Stimulated activated naive CD8-positive, alpha-beta T cell treated with anti-CD3 and anti-CD28 coated beads, Interleukin-15, Interleukin-2, amounts not matched to agents 100 ng/mL and 50 ng/mL, for 24 hours (primary cell): Measurements from ENCODE around the gene HSD17B12.
"Not testable (repeated sequence)": the region's sequence is repeated elsewhere in the genome, so short reads cannot be mapped to it uniquely, and the experiment has no call there.

ENCODE experiments used
- H3K27ac Mint-ChIP-seq: one replicate; pipeline ENCODE4 v1.8.0; 2021; ENCODE audit warnings: mild to moderate bottlenecking, mixed read lengths
- H3K27me3 Mint-ChIP-seq: one replicate; pipeline ENCODE4 v1.8.0; 2021; ENCODE audit warnings: mixed read lengths
- H3K36me3 Mint-ChIP-seq: one replicate; pipeline ENCODE4 v1.8.0; 2021; ENCODE audit warnings: low read depth, mixed read lengths
- H3K4me1 Mint-ChIP-seq: one replicate; pipeline ENCODE4 v1.8.0; 2021; ENCODE audit warnings: low read depth, mixed read lengths
- H3K4me3 Mint-ChIP-seq: one replicate; pipeline ENCODE4 v1.8.0; 2021; ENCODE audit warnings: mild to moderate bottlenecking, mixed read lengths
- H3K9me3 Mint-ChIP-seq: one replicate; pipeline ENCODE4 v1.8.0; 2021; ENCODE audit warnings: mixed read lengths

HSD17B12 gene

DNA sequence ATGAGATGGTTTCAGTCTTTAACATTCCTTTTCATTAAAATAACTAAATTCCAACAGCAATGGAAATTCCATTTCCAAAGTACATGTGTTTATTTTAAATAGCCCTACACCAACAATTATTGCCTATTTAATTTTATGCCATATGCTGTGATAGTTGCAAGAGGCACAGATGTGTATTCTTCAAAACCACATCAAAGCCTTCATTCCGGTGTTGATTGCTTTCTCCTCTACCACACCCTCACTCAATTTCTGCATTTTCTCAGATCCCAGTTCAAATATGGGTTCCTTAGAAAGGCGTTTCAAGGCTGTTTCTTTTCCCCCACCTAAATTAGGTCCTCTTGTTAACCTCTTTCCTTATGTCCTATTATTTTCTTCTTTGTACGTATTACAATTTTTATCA is 6.0 kb upstream of the HSD17B12 start:
- H3K36me3 Mint-ChIP-seq, result no peaks in the 10 kb centered on the region
- no peaks in the 10 kb centered on the region for H3K9me3 Mint-ChIP-seq
- no peak overlapping the region for H3K27ac Mint-ChIP-seq
- H3K4me1 Mint-ChIP-seq, result no peaks in the 10 kb centered on the region
- peaks cover 25% of the 10 kb centered on the region for H3K27me3 Mint-ChIP-seq
- H3K4me3 Mint-ChIP-seq, result no peak overlapping the region

DNA sequence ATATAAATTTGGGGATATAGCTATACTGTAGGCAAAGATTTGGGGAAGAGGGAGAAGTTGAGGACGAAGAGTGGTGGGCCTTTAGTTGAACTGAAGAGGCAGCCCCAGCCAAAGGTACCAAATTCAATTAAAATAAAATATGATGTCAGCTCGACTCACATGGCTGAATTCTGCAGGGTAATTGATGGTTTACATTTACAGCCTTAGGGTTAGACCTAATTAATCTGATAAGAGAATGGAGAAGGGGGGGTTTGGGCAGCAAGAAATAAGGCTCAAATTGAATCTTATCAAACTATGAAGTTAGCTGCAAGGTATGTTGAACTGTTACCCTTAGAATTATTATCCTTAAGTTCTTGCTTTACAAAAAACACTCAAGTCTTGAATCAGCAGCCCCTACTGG is 3.6 kb upstream of the HSD17B12 start:
- Mint-ChIP-seq H3K36me3 (peaks cover 7% of the 10 kb centered on the region), H3K27me3 (peaks cover 23% of the 10 kb centered on the region), H3K9me3 (no peaks in the 10 kb centered on the region), H3K4me3 (no peak overlapping the region), H3K4me1 (peaks cover 13% of the 10 kb centered on the region), H3K27ac (no peak overlapping the region)

DNA sequence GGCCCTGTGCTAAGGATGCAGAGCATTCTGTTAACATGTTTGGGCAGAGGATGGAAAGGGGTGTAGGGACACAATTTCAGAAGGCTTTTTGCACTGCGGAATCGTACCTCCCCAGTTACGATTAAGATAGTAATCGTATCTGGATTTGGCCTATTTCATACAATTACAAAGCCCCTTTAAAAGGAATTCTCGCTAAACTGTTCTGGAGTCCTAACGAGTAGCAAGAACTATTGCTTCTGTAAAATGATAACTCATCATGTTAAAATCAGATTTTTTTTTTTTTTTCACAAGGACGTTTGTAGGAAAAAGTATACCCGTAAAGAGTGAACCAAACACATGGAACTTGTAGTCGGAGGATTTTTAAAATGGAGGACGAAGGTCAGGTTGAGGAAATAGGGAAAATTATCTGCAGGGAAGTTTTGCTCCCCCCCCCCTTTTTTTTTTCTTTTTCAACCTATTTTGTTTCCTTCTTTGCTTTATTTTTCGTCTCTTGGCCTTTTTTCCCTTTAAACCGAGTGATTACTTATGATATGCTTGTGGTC is 934 bp downstream of the HSD17B12 start:
- Mint-ChIP-seq H3K27me3 (peaks cover 7% of the 10 kb centered on the region), H3K4me1 (peaks cover 48% of the 10 kb centered on the region), H3K4me3 (peak overlapping the region; percentile 96), H3K36me3 (peaks cover 45% of the 10 kb centered on the region), H3K27ac (peak overlapping the region; percentile 97), H3K9me3 (no peaks in the 10 kb centered on the region)

DNA sequence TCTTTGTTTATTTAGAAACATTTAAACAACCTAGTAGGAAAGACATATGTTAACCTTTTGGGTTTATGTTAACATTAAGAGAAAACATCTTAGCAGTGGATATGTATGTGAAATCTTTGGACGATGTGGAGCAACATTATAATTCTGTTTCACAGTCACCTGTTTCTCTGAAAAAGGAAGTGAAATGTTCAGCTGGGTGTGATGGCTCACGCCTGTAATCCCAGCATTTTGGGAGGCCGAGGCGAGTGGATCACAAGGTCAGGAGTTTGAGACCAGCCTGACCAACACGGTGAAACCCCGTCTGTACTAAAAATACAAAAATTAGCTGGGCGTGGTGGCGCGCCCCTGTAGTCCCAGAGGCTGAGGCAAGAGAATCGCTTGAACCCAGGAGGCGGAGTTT is 1.5 kb downstream of the HSD17B12 start:
- not testable (repeated sequence) for H3K9me3 Mint-ChIP-seq, H3K27me3 Mint-ChIP-seq
- H3K36me3 Mint-ChIP-seq, result peaks cover 47% of the 10 kb centered on the region
- peak overlapping the region; percentile 96 for H3K4me3 Mint-ChIP-seq
- peaks cover 49% of the 10 kb centered on the region for H3K4me1 Mint-ChIP-seq
- H3K27ac Mint-ChIP-seq, result peak overlapping the region; percentile 97

DNA sequence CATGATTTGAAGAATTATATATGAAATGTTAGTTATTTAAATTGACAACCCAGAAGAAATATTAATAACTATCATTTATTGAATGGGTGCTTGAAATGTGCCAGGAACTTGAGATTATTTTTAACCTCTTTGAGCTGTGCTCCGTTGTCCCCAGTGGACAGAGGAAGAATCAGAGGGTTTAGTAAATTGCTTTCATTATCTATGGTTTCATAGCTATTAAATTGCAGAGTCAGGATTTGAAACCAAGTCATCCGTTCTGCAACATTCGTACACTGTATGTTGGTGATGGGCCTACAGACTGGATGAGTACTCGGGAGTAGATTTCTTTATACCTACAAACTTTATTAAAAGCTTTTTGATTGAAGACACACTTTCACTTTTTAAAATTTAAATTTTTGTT is 4.9 kb downstream of the HSD17B12 start:
- H3K4me3 Mint-ChIP-seq, result no peak overlapping the region
- H3K27me3 Mint-ChIP-seq, result no peaks in the 10 kb centered on the region
- peaks cover 53% of the 10 kb centered on the region for H3K36me3 Mint-ChIP-seq
- no peak overlapping the region for H3K27ac Mint-ChIP-seq
- H3K4me1 Mint-ChIP-seq, result peaks cover 53% of the 10 kb centered on the region
- H3K9me3 Mint-ChIP-seq, result no peaks in the 10 kb centered on the region

DNA sequence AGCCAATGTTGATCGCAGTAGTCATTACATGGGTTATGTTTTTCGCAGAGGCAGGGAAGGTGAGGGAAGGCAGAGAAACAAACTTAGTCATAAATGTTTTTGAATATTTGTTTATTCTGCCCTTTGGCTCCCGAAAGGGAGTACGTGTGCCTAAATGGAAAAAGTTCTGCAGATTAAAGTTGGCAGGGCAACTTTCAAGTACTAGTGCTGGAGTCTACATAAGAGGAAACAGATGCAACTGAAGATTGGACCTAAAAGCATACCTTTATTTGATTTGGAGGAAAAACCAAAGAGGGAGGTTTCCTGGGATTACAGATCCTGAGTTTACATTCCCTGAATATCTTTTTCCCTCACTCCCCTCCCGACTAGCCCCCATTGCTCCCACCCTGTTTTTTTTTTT is 5.7 kb downstream of the HSD17B12 start:
- H3K36me3 Mint-ChIP-seq, result peaks cover 58% of the 10 kb centered on the region
- no peak overlapping the region for H3K4me3 Mint-ChIP-seq
- no peaks in the 10 kb centered on the region for H3K9me3 Mint-ChIP-seq
- peaks cover 53% of the 10 kb centered on the region for H3K4me1 Mint-ChIP-seq
- no peaks in the 10 kb centered on the region for H3K27me3 Mint-ChIP-seq
- H3K27ac Mint-ChIP-seq, result no peak overlapping the region

DNA sequence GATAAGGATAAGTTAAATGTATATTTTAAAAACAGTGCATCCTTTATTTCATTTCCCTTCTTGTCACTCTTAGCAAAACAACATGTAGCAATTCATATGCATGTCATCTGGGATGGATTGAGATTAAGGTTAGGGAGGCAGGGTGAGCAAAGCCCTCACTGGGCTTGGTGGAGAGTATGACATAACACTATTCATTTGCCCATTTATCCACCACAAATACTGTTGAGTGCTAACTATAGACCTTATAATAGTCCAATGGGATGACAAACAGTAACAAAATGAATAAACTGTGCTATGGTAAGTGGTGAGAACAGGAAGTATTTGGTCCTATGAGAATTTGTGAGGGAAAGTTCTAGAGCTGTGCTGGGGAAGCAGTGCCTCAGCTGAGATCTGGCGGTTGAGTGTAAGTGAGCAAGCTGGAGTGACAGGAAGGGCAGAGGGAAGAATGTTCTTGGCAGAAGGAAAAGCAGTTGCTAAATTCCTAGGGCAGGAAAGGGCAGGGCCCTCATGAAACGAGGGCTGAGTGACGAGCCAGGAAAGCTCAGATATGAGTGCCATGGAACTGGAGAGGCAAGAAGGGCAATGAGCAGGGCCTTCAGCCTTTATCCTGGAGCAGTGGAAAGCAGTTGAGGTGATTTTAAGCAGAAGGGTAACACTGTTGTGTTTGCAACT is 6.7 kb downstream of the HSD17B12 start:
- Mint-ChIP-seq H3K4me3 (no peak overlapping the region), H3K27ac (no peak overlapping the region), H3K4me1 (peaks cover 42% of the 10 kb centered on the region), H3K27me3 (no peaks in the 10 kb centered on the region), H3K36me3 (peaks cover 58% of the 10 kb centered on the region), H3K9me3 (no peaks in the 10 kb centered on the region)

DNA sequence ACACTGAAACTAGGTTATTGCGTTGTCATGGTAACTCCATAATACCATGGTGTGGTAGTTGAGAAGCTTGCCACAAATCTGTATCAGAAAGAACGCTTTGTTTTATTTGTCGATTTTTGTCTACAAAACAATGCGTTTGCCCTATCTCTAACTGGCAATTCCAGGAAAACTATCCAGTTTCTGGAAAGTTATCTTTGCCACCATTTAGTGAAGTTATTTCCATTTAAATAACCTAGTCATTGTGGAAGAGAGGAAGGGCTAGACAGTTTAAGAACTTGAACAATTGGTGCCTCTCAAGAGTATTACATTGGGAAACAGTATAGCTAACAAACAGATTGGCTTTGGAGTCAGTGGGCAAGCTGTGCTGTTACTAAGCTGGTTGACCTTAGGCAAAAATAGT is 7.9 kb downstream of the HSD17B12 start:
- Mint-ChIP-seq H3K4me3 (no peak overlapping the region), H3K27me3 (no peaks in the 10 kb centered on the region), H3K27ac (no peak overlapping the region), H3K9me3 (no peaks in the 10 kb centered on the region), H3K4me1 (peaks cover 36% of the 10 kb centered on the region), H3K36me3 (peaks cover 53% of the 10 kb centered on the region)

DNA sequence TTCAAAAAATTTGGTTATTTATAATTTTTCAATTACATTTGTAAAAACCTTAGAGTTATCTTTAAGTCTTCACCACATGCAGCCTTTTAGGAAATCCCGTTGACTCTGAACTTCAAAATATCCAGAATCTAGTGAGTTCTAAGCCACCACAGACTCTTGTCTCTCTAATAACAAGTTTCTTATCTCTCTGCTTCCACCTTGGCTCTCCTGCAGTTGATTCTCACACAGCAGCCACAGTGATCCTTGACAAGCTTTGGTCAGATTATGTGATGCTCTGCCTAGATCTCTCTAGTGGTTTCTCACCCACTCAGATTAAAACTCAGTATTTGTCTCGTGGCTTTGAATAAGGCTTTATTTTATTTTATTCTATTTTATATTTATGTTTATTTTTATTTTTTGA is 8.6 kb downstream of the HSD17B12 start:
- no peak overlapping the region for H3K27ac Mint-ChIP-seq
- no peaks in the 10 kb centered on the region for H3K27me3 Mint-ChIP-seq
- H3K36me3 Mint-ChIP-seq, result peaks cover 48% of the 10 kb centered on the region
- peaks cover 33% of the 10 kb centered on the region for H3K4me1 Mint-ChIP-seq
- H3K9me3 Mint-ChIP-seq, result no peaks in the 10 kb centered on the region
- H3K4me3 Mint-ChIP-seq, result no peak overlapping the region

DNA sequence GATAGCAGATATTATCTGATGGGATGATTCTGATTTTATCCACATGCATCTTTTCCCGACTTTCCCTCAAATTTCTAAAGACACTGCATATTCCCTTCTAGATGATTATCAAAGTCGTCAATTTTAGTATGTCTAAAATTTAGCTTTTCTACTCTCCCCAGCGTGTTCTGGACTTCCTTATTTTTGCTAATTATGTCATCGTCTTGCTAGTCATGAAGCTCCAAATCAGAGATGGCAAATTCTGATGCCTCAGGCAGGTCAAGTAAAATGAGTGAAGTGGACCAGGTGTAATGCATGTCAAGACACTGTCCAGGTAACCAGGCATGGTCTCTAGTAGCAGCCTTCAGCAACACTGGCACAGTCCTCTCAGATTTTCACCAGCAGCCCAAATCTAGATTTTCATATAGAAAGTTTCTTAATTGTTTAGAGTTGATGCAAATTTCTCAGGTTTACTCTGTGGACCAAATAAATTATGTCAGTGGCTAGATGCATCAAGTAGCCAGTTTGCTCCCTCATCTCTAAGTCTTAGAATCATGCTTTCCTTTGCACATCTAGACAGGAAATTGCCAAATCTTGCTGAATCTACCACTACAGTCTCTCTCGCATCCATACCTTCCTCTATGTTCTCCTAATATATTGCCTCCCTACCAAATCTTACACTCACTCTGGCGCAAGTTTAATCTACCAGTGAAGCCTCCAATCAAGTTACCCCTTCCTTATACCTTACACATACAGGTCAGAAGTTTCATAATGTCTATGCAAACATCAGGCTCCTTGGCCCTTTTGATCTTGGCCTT is 10.6 kb downstream of the HSD17B12 start:
- Mint-ChIP-seq H3K9me3 (no peaks in the 10 kb centered on the region), H3K27ac (no peak overlapping the region), H3K4me3 (no peak overlapping the region), H3K27me3 (no peaks in the 10 kb centered on the region), H3K36me3 (peaks cover 35% of the 10 kb centered on the region), H3K4me1 (peaks cover 19% of the 10 kb centered on the region)

DNA sequence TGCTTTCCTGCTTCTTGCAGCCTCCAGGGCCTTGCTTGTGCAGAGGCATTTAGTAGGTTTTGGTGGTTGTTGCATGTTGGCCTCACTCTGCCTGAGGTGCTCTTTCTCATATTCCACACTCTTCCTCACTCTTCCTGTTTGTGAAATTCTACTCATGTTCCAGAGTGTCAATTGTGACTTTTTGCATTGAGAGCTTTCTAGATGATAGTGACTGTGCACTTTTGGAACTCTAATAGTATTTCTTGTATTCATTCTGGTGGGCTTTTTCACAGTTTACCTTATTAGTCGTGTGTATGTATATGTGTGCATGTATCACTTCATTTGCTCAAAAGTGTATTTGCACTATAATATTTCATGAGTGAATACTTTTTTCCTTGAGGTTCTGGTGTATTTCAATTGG is 11.3 kb downstream of the HSD17B12 start:
- H3K27ac Mint-ChIP-seq, result no peak overlapping the region

DNA sequence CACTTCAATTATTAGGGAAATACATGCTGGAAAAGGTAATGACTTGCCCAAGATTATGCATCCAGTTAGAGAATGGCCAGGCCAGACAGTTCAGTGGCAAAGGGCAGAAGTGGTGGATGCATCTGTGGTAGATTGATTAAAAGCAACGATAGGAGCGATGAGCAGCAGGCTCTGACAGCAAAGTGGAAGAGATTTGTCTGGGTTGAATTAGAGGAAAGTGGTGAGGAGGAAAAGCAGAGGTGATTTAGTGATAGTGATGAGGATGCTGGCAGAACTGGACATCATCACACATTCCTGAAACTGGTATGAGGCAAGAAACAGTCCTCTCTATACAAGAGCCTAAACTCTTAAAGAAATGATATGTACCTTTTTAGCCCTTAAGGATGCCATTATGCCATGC is 12.5 kb downstream of the HSD17B12 start:
- Mint-ChIP-seq H3K27ac (no peak overlapping the region), H3K4me1 (peaks cover 10% of the 10 kb centered on the region), H3K27me3 (no peaks in the 10 kb centered on the region), H3K36me3 (peaks cover 35% of the 10 kb centered on the region), H3K4me3 (no peak overlapping the region), H3K9me3 (no peaks in the 10 kb centered on the region)

More for the DNA sequence above, 11.3 kb downstream of the HSD17B12 start:
- Mint-ChIP-seq H3K4me3 (no peak overlapping the region), H3K36me3 (peaks cover 35% of the 10 kb centered on the region), H3K4me1 (peaks cover 15% of the 10 kb centered on the region), H3K27me3 (no peaks in the 10 kb centered on the region), H3K9me3 (no peaks in the 10 kb centered on the region)

DNA sequence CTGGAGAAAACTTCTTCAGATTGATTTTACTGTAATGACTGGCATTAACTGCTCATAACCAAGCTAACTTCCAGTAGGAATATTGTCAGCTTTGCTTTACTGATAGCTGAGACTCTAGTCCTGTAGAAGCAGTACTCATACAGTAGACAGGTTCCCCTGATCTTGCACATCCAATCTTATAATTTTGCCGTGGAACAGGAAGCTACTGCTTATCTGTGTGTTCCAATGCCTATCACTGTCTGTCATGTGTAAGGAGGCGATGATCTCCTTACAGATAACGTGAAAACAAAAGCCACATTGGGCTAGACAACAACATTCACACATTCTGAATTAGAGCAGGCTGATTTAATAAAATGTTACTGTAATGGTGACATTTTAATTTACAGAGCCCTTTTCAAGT is 13.2 kb downstream of the HSD17B12 start:
- Mint-ChIP-seq H3K4me1 (peaks cover 10% of the 10 kb centered on the region), H3K27ac (no peak overlapping the region), H3K36me3 (peaks cover 35% of the 10 kb centered on the region), H3K4me3 (no peak overlapping the region), H3K27me3 (no peaks in the 10 kb centered on the region), H3K9me3 (no peaks in the 10 kb centered on the region)

DNA sequence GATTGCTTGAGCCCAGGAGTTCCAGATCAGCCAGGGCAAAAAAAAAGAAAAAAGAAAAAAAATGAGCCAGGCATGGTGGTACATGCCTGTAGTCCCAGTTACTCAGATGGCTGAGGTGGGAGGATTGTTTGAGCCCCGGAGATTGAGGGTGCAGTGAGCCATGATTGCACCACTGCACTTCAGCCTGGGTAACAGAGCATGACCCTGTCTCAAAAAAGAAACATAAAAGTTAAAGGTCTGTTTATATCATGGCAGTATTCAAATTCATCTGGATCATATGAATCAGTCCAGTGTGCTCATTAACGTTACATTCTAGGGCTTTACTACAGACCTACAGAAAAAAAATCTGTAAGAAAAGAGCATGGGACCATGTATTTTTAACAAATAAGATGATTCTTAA is 13.9 kb downstream of the HSD17B12 start:
- Mint-ChIP-seq H3K27me3 (no peaks in the 10 kb centered on the region), H3K4me3 (no peak overlapping the region), H3K4me1 (peaks cover 10% of the 10 kb centered on the region), H3K9me3 (no peaks in the 10 kb centered on the region), H3K36me3 (peaks cover 36% of the 10 kb centered on the region), H3K27ac (no peak overlapping the region)

DNA sequence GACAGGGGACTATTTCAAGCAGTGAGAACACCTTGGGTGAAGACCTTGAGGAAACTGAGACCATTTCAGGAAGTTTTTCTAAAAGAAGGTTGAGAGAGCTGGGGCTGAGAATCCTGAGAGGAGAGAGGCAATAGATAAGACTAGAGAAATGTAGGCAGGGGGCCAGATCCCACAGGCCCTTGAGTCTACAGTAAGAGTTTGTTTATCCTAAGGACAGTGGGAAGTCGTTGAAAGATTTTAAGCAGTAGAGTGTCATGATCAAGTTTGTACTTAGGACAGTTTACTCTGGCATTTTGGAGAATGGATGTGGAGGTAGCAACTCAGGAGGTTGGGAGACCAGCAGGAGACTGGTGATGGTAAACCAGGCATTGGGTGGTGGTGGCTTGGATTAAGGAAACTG is 17.1 kb downstream of the HSD17B12 start:
- H3K27me3 Mint-ChIP-seq, result no peaks in the 10 kb centered on the region
- H3K4me3 Mint-ChIP-seq, result no peak overlapping the region
- H3K27ac Mint-ChIP-seq, result no peak overlapping the region
- H3K4me1 Mint-ChIP-seq, result peaks cover 6% of the 10 kb centered on the region
- H3K36me3 Mint-ChIP-seq, result peaks cover 44% of the 10 kb centered on the region
- H3K9me3 Mint-ChIP-seq, result peaks cover 14% of the 10 kb centered on the region
